CD14-positive monocyte (primary cell): Measurements from ENCODE around the gene MAST4. TPM values are rescaled to one million over a fixed set of nuclear protein-coding genes. Genes with fewer than 3 reads are reported as not detected.

Experiments used
- DNase-seq, 3 donors: peaks; one replicate each; pipeline ENCODE4 v3.0.0-alpha.2; 2011 to 2022
- H2AFZ ChIP-seq: 2 replicates; pipeline ENCODE4 v1.6.0; 2012; ENCODE audit warnings: mild to moderate bottlenecking, low read depth, low read length, inconsistent platforms; ENCODE audit not compliant: insufficient read depth, poor library complexity, severe bottlenecking
- H3K27ac ChIP-seq, 2 donors: 1 replicate in 1 of 2; 2 replicates in 1 of 2; pipeline ENCODE4 v1.5.1; 2012 to 2013; ENCODE audit warnings: low read length in 2 of 2, control low read depth in 1 of 2, inconsistent platforms in 1 of 2, low read depth in 1 of 2, mild to moderate bottlenecking in 1 of 2
- H3K27me3 ChIP-seq, 2 donors: one replicate each; pipeline versions ENCODE4 v1.6.0 to v1.6.1; 2011 to 2013; ENCODE audit warnings: low read length in 2 of 2; ENCODE audit not compliant: control insufficient read depth in 2 of 2, insufficient read depth in 2 of 2
- H3K36me3 ChIP-seq, 2 donors: replicated peaks in 1 of 2; 1 replicate in 1 of 2; 2 replicates in 1 of 2; pipeline versions ENCODE4 v1.5.1 to v1.6.1; 2012 to 2013; ENCODE audit warnings: low read length in 2 of 2, control low read depth in 1 of 2, inconsistent platforms in 1 of 2, mild to moderate bottlenecking in 1 of 2; ENCODE audit not compliant: insufficient read depth in 2 of 2, control insufficient read depth in 1 of 2
- H3K4me1 ChIP-seq, 2 donors: 1 replicate in 1 of 2; 2 replicates in 1 of 2; pipeline versions ENCODE4 v1.5.1 to v1.6.1; 2012 to 2013; ENCODE audit warnings: low read length in 2 of 2, control low read depth in 1 of 2, inconsistent platforms in 1 of 2, mild to moderate bottlenecking in 1 of 2, moderate library complexity in 1 of 2; ENCODE audit not compliant: insufficient read depth in 2 of 2, control insufficient read depth in 1 of 2
- H3K4me2 ChIP-seq: replicated peaks from 2 replicates; pipeline ENCODE3; 2012; ENCODE audit warnings: low read length, moderate library complexity, mild to moderate bottlenecking; ENCODE audit not compliant: poor library complexity, severe bottlenecking; ENCODE audit errors: extremely low read depth
- H3K4me3 ChIP-seq, 3 experiments: fragments of 200-600 bp in 1 of 3; sonication (generic) in 1 of 3; replicated peaks in 1 of 3; 1 replicate in 2 of 3; 2 replicates in 1 of 3; pipeline ENCODE4 v1.5.1; 2011 to 2013; ENCODE audit warnings: low read length in 3 of 3, mild to moderate bottlenecking in 3 of 3, control low read depth in 2 of 3, low read depth in 2 of 3, inconsistent platforms in 1 of 3, moderate library complexity in 1 of 3
- H3K79me2 ChIP-seq: 2 replicates; pipeline ENCODE4 v1.6.0; 2012; ENCODE audit warnings: mild to moderate bottlenecking, control low read depth, inconsistent platforms, low read length, moderate library complexity; ENCODE audit not compliant: insufficient read depth
- H3K9ac ChIP-seq: 2 replicates; pipeline ENCODE4 v1.6.0; 2017; ENCODE audit warnings: low read length, mild to moderate bottlenecking; ENCODE audit not compliant: insufficient read depth, poor library complexity, severe bottlenecking
- H3K9me3 ChIP-seq, 2 donors: replicated peaks in 1 of 2; 1 replicate in 1 of 2; 2 replicates in 1 of 2; pipeline versions ENCODE4 v1.5.1 to v1.6.1; 2012 to 2013; ENCODE audit warnings: low read length in 2 of 2, control low read depth in 1 of 2; ENCODE audit not compliant: control insufficient read depth in 1 of 2, insufficient read depth in 1 of 2
- H4K20me1 ChIP-seq: 2 replicates; pipeline ENCODE4 v1.6.0; 2012; ENCODE audit warnings: mild to moderate bottlenecking, low read length, control low read depth, moderate library complexity; ENCODE audit not compliant: insufficient read depth
- H3K27ac Mint-ChIP-seq, 7 donors: one replicate each; pipeline ENCODE4 v1.8.0; 2020; ENCODE audit warnings: mild to moderate bottlenecking in 7 of 7, mixed read lengths in 7 of 7, moderate library complexity in 6 of 7, inconsistent platforms in 2 of 7
- H3K27me3 Mint-ChIP-seq, 3 donors: one replicate each; pipeline ENCODE4 v1.8.0; 2021 to 2022; ENCODE audit warnings: low read depth in 3 of 3, mild to moderate bottlenecking in 3 of 3, mixed read lengths in 3 of 3, moderate library complexity in 3 of 3, inconsistent platforms in 1 of 3
- H3K36me3 Mint-ChIP-seq, 2 donors: one replicate each; pipeline ENCODE4 v1.8.0; 2020; ENCODE audit warnings: mixed read lengths in 2 of 2, inconsistent platforms in 1 of 2, mild to moderate bottlenecking in 1 of 2
- H3K4me1 Mint-ChIP-seq: one replicate; pipeline ENCODE4 v1.8.0; 2020; ENCODE audit warnings: mild to moderate bottlenecking, mixed read lengths
- H3K4me3 Mint-ChIP-seq, 2 donors: one replicate each; pipeline ENCODE4 v1.8.0; 2020; ENCODE audit warnings: mild to moderate bottlenecking in 2 of 2, mixed read lengths in 2 of 2, moderate library complexity in 1 of 2
- H3K9me3 Mint-ChIP-seq, 7 donors: one replicate each; pipeline ENCODE4 v1.8.0; 2020 to 2022; ENCODE audit warnings: mixed read lengths in 7 of 7, mild to moderate bottlenecking in 6 of 7, moderate library complexity in 6 of 7, inconsistent platforms in 2 of 7
- CTCF ChIP-seq: fragments of 200-600 bp; IDR thresholded peaks from one replicate; pipeline ENCODE4 v1.8.0; 2022; ENCODE audit warnings: antibody characterized with exemption, mild to moderate bottlenecking
- WGBS: methylation state at CpG from one replicate; pipeline ENCODE4 v1.1.5; 2013; ENCODE audit warnings: missing lambda C conversion rate; ENCODE audit not compliant: insufficient coverage; 5-methylcytosine and 5-hydroxymethylcytosine counted together
- intact Hi-C, 2 donors: fragments of 100-400 bp; cut with micrococcal nuclease; formaldehyde crosslinking; loops; one replicate each; pipeline versions ENCODE4 v1.15.0 to v1.15.1; 2023
- polyA plus RNA-seq, 3 donors: library from polyadenylated mRNA; depleted of rRNA in 1 of 3; unstranded in 2 of 3; stranded (reverse) in 1 of 3; fragments of 300-500 nt in 2 of 3; fragments of >200 nt in 1 of 3; fragmentation: Illumina TruSeq in 2 of 3; gene quantifications; 1 replicate in 2 of 3; 2 replicates in 1 of 3; pipeline ENCODE4 v1.2.3, GENCODE V29; 2012 to 2021

MAST4 gene
- polyA plus RNA-seq, 3 donors = 0.03 to 0.24 TPM; not detected in 1

DNA sequence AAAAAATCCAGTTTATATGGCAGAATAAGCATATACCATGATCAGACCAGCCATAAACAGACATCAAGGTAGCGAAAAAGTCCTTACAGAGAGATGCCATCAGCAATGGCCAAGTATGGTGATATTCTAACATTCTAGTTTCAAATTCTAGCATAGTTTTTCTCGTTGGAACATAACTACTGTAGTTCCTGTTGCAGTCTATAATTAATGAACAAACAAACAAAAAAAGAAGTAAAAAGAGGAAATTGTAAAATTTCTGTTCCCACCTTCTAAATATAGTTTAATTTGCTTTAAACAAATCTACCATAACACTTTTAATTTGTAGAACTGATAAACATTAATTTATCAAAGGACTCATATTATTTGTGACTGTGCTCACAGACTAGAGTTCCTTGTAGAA, 610.3 kb downstream of the MAST4 start:
- no peak for TF ChIP-seq CTCF
- H3K9ac ChIP-seq = no peak overlapping the region
- peak overlapping the region; percentile 57 for H3K4me2 ChIP-seq
- H3K27ac ChIP-seq = peak overlapping the region; percentile 68 to 73
- no peak overlapping the region for H2AFZ ChIP-seq
- no peaks in the 10 kb centered on the region for H4K20me1 ChIP-seq
- H3K36me3 Mint-ChIP-seq = no peaks in the 10 kb centered on the region
- intact Hi-C loops = loop anchor here in 1 of 2 donors (5.0 kb wide), 1 partner anchor 39 kb away; no protein-coding TSS in a partner anchor
- peak in 1 of 3 donors; percentile 46 for DNase-seq
- H3K9me3 ChIP-seq = no peaks in the 10 kb centered on the region
- H3K4me1 Mint-ChIP-seq = peaks cover 68% of the 10 kb centered on the region
- peaks cover 0 to 2% (median 0%) of the 10 kb centered on the region in 7 donors for H3K9me3 Mint-ChIP-seq
- H3K36me3 ChIP-seq = no peaks in the 10 kb centered on the region
- H3K4me1 ChIP-seq = peaks cover 67 to 71% of the 10 kb centered on the region in 2 donors
- whole genome bisulfite sequencing = no CpG with 5 or more reads among the region's 2 CpGs
- H3K4me3 Mint-ChIP-seq = peak overlapping the region in 1 of 2 donors; percentile 53
- peak overlapping the region; percentile 85 to 92 (median 89) for H3K27ac Mint-ChIP-seq
- H3K27me3 Mint-ChIP-seq = peaks cover 0 to 7% (median 4%) of the 10 kb centered on the region in 3 donors
- H3K79me2 ChIP-seq = no peaks in the 10 kb centered on the region
- no peaks in the 10 kb centered on the region for H3K27me3 ChIP-seq
- peak overlapping the region in 1 of 3 experiments; percentile 52 for H3K4me3 ChIP-seq

- H3K9ac ChIP-seq = no peak overlapping the region
- H3K9me3 ChIP-seq = no peaks in the 10 kb centered on the region
- no peaks in the 10 kb centered on the region for H3K36me3 Mint-ChIP-seq
- peak overlapping the region; percentile 85 to 92 (median 89) for H3K27ac Mint-ChIP-seq
- H3K4me3 Mint-ChIP-seq = peak overlapping the region in 1 of 2 donors; percentile 53
- H3K4me1 ChIP-seq = peaks cover 65 to 67% of the 10 kb centered on the region in 2 donors
- peak; percentile 64 to 74 (median 68) for DNase-seq
- intact Hi-C loops = loop anchor here in 1 of 2 donors (5.0 kb wide), 1 partner anchor 40 kb away; no protein-coding TSS in a partner anchor
- no peaks in the 10 kb centered on the region for H3K27me3 ChIP-seq
- 0% methylated on average over 2 of the region's 4 CpGs for WGBS
- H3K79me2 ChIP-seq = no peaks in the 10 kb centered on the region
- no peak overlapping the region for H2AFZ ChIP-seq
- H3K36me3 ChIP-seq = no peaks in the 10 kb centered on the region
- peak overlapping the region; percentile 46 to 73 for H3K27ac ChIP-seq
- peaks cover 67% of the 10 kb centered on the region for H3K4me1 Mint-ChIP-seq
- peaks cover 0 to 2% (median 0%) of the 10 kb centered on the region in 7 donors for H3K9me3 Mint-ChIP-seq
- no peak for TF ChIP-seq CTCF
- H3K4me2 ChIP-seq = peak overlapping the region; percentile 57
- peak overlapping the region in 1 of 3 experiments; percentile 52 for H3K4me3 ChIP-seq
- H4K20me1 ChIP-seq = no peaks in the 10 kb centered on the region
- peaks cover 0 to 6% (median 4%) of the 10 kb centered on the region in 3 donors for H3K27me3 Mint-ChIP-seq
These were observed 610.7 kb downstream of the MAST4 start for GRCh38 chr5:67206929-67207328.
